SK-N-SH (cell line): Measurements from ENCODE around the gene DUSP3. TPM values are rescaled to one million over a fixed set of nuclear protein-coding genes. Genes with fewer than 3 reads are reported as not detected.

Experiments used
- CTCF ChIA-PET: fragments of 300-600, 350-600 bp; formaldehyde crosslinking; extraction: SDS; loops from one replicate; lab custom pipeline; 2021; lab: Yijun Ruan, JAX
- POLR2A ChIA-PET: fragments of 350-600 bp; sonication (Branson Sonifier 250); formaldehyde crosslinking; extraction: SDS; loops from one replicate; lab custom pipeline; 2020; ENCODE audit warnings: antibody characterized with exemption, inconsistent platforms; lab: Yijun Ruan, JAX
- DNase-seq: peaks from one replicate; pipeline ENCODE4 v3.0.0; 2012
- H2AFZ ChIP-seq: fragments of 200-600 bp; sonication (generic); 2 replicates; pipeline ENCODE4 v1.8.1; 2016; ENCODE audit warnings: antibody characterized with exemption, mild to moderate bottlenecking, low read depth
- H3F3A ChIP-seq: fragments of 200-600 bp; sonication (generic); replicated peaks from 2 replicates; pipeline ENCODE3; 2016; ENCODE audit warnings: antibody characterized with exemption, mild to moderate bottlenecking; ENCODE audit not compliant: insufficient read depth
- H3K27ac ChIP-seq, 2 experiments: fragments of 200-500 bp in 1 of 2; fragments of 200-600 bp in 1 of 2; sonication (Bioruptor generic) in 1 of 2; sonication (generic), shearing (Covaris generic) in 1 of 2; 2 replicates each; pipeline versions ENCODE4 v1.5.1 to v1.6.1; 2014 to 2016; ENCODE audit warnings: low read depth in 2 of 2, inconsistent platforms in 1 of 2, low read length in 1 of 2, mild to moderate bottlenecking in 1 of 2, mixed read lengths in 1 of 2
- H3K27me3 ChIP-seq: fragments of 200-600 bp; sonication (generic), shearing (Covaris generic); 2 replicates; pipeline ENCODE4 v1.6.1; 2016; ENCODE audit warnings: mixed run types; ENCODE audit not compliant: insufficient read depth
- H3K36me3 ChIP-seq, 2 experiments: fragments of 200-500 bp in 1 of 2; fragments of 200-600 bp in 1 of 2; sonication (Bioruptor generic) in 1 of 2; sonication (generic) in 1 of 2; replicated peaks in 1 of 2; 2 replicates each; pipeline versions ENCODE3 to v1.5.1; 2014 to 2016; ENCODE audit warnings: low read length in 1 of 2, mild to moderate bottlenecking in 1 of 2; ENCODE audit not compliant: insufficient read depth in 2 of 2, control insufficient read depth in 1 of 2
- H3K4me1 ChIP-seq, 2 experiments: fragments of 200-500 bp in 1 of 2; fragments of 200-600 bp in 1 of 2; sonication (Bioruptor generic) in 1 of 2; sonication (generic), shearing (Covaris generic) in 1 of 2; 2 replicates each; pipeline versions ENCODE4 v1.5.1 to v1.6.1; 2014 to 2016; ENCODE audit warnings: low read depth in 1 of 2, low read length in 1 of 2, mixed run types in 1 of 2; ENCODE audit not compliant: insufficient read depth in 2 of 2, control insufficient read depth in 1 of 2
- H3K4me2 ChIP-seq: fragments of 200-600 bp; sonication (generic), shearing (Covaris generic); 2 replicates; pipeline ENCODE4 v1.6.1; 2017; ENCODE audit warnings: mixed run types
- H3K4me3 ChIP-seq, 2 experiments: fragments of 200-500 bp in 1 of 2; fragments of 200-600 bp in 1 of 2; sonication (Bioruptor generic) in 1 of 2; sonication (generic), shearing (Covaris generic) in 1 of 2; 2 replicates each; pipeline versions ENCODE4 v1.5.1 to v1.8.1; 2014 to 2016; ENCODE audit warnings: low read depth in 2 of 2, inconsistent platforms in 1 of 2, low read length in 1 of 2, mild to moderate bottlenecking in 1 of 2, mixed read lengths in 1 of 2, moderate library complexity in 1 of 2
- H3K79me2 ChIP-seq: fragments of 200-600 bp; sonication (generic); 2 replicates; pipeline ENCODE4 v1.8.1; 2017; ENCODE audit warnings: mild to moderate bottlenecking; ENCODE audit not compliant: insufficient read depth
- H3K9ac ChIP-seq: fragments of 200-600 bp; sonication (generic); 2 replicates; pipeline ENCODE4 v1.6.1; 2017; ENCODE audit warnings: mixed run types
- H3K9me2 ChIP-seq: fragments of 200-600 bp; sonication (generic); 2 replicates; pipeline ENCODE4 v1.6.1; 2017; ENCODE audit warnings: mixed run types
- H3K9me3 ChIP-seq: fragments of 200-600 bp; sonication (generic); 2 replicates; pipeline ENCODE4 v1.6.1; 2017; ENCODE audit warnings: mixed run types, mild to moderate bottlenecking, moderate library complexity
- H4K20me1 ChIP-seq: fragments of 200-600 bp; sonication (generic); 2 replicates; pipeline ENCODE4 v1.6.1; 2017; ENCODE audit warnings: mild to moderate bottlenecking, mixed run types; ENCODE audit not compliant: insufficient read depth
- CHD2 ChIP-seq: fragments of 150-350 bp; IDR thresholded peaks from 2 replicates; pipeline ENCODE4 v1.6.1; 2018; ENCODE audit warnings: low read length; ENCODE audit not compliant: partially characterized antibody
- ELF1 ChIP-seq: IDR thresholded peaks from 2 replicates; pipeline ENCODE4 v1.4.0; 2012
- EP300 ChIP-seq, 2 experiments: IDR thresholded peaks; 2 replicates each; pipeline versions ENCODE4 v1.4.0 to v1.6.1; 2012; ENCODE audit warnings: borderline replicate concordance in 1 of 2, low read depth in 1 of 2, low read length in 1 of 2
- FOXJ3 ChIP-seq: sonication (generic); formaldehyde crosslinking; IDR thresholded peaks from 2 replicates; pipeline ENCODE4 v1.5.1; 2020; ENCODE audit warnings: mild to moderate bottlenecking, missing genetic modification reagents
- FOXM1 ChIP-seq: IDR thresholded peaks from 2 replicates; pipeline ENCODE4 v1.4.0; 2012; ENCODE audit warnings: low read depth, mild to moderate bottlenecking
- JUND ChIP-seq: IDR thresholded peaks from 2 replicates; pipeline ENCODE4 v1.4.0; 2012
- MEF2A ChIP-seq: IDR thresholded peaks from 2 replicates; pipeline ENCODE4 v1.4.0; 2012; ENCODE audit warnings: low read depth, borderline replicate concordance
- MXI1 ChIP-seq: IDR thresholded peaks from 2 replicates; pipeline ENCODE4 v1.6.1; 2012; ENCODE audit warnings: mild to moderate bottlenecking, low read depth, low read length, improper control_type of control experiment
- NFIC ChIP-seq: IDR thresholded peaks from 2 replicates; pipeline ENCODE4 v1.4.0; 2012; ENCODE audit warnings: borderline replicate concordance
- NRF1 ChIP-seq: IDR thresholded peaks from 2 replicates; pipeline ENCODE4 v1.6.1; 2012; ENCODE audit warnings: low read depth, mild to moderate bottlenecking, low read length
- POLR2AphosphoS5 ChIP-seq: IDR thresholded peaks from 2 replicates; pipeline ENCODE4 v1.6.1; 2012; ENCODE audit warnings: low read depth, low read length
- RAD21 ChIP-seq: IDR thresholded peaks from 2 replicates; pipeline ENCODE4 v1.6.1; 2012; ENCODE audit warnings: mild to moderate bottlenecking, low read length
- RCOR1 ChIP-seq: fragments of 150-350 bp; IDR thresholded peaks from 2 replicates; pipeline ENCODE4 v1.6.1; 2017; ENCODE audit warnings: antibody characterized with exemption, low read length
- SMC3 ChIP-seq: IDR thresholded peaks from 2 replicates; pipeline ENCODE4 v1.6.1; 2012; ENCODE audit warnings: low read depth, low read length, improper control_type of control experiment
- TCF12 ChIP-seq: IDR thresholded peaks from 2 replicates; pipeline ENCODE4 v1.4.0; 2012
- TEAD4 ChIP-seq: IDR thresholded peaks from 2 replicates; pipeline ENCODE4 v1.4.0; 2012; ENCODE audit warnings: mild to moderate bottlenecking, borderline replicate concordance; ENCODE audit not compliant: insufficient read depth
- WGBS: methylation state at CpG from one replicate; pipeline ENCODE4 v1.1.6; 2017; ENCODE audit warnings: low lambda C conversion rate; 5-methylcytosine and 5-hydroxymethylcytosine counted together
- polyA plus RNA-seq, 3 experiments: library from polyadenylated mRNA; depleted of rRNA; stranded (reverse); fragments of >200 nt; gene quantifications; 2 replicates each; pipeline ENCODE4 v1.2.3, GENCODE V29; 2012
- TF ChIP-seq, protein P1 (sequence below): IDR thresholded peaks from 2 replicates; pipeline ENCODE4 v1.4.0; 2012; ENCODE audit warnings: low read depth, borderline replicate concordance
- TF ChIP-seq, protein P2 (sequence below): IDR thresholded peaks from 2 replicates; pipeline ENCODE4 v1.6.1; 2012; ENCODE audit warnings: mild to moderate bottlenecking, low read depth, low read length, moderate library complexity
- TF ChIP-seq, protein P3 (sequence below): IDR thresholded peaks from 2 replicates; pipeline ENCODE4; 2012
- TF ChIP-seq, protein P4 (sequence below): fragments of 150-350 bp; IDR thresholded peaks from 2 replicates; pipeline ENCODE4 v1.6.1; 2017; ENCODE audit warnings: antibody characterized with exemption, low read length, low read depth, borderline replicate concordance
- TF ChIP-seq, protein P5 (sequence below): fragments of 150-350 bp; IDR thresholded peaks from 2 replicates; pipeline ENCODE4 v1.6.1; 2016; ENCODE audit warnings: mild to moderate bottlenecking, low read depth, low read length

DUSP3 gene
- polyA plus RNA-seq, 1 of the 3 experiments (the other 2 are of a cell fraction): 31.5 TPM

DNA sequence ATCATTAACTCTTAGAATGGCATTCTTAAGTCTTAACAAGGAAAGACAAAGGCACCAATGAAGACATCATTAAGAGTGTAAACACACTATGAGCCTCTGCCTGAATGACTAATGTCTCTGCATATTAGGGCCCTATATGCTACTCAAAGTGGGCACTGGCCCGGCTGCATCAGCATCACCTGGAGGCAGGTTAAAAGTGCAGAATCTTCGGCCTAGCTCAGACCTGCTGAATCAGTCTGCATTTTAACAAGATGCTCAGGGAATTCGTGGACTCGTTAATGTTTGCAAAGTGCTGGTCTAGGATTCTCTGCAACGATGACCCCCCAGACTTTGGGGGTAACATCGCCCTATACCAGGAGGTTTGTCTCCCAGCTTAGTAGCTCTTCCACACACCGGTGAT lies 47.4 kb upstream of the DUSP3 start:
- Histone ChIP-seq H3K4me2 (no peak overlapping the region), H3K27me3 (no peaks in the 10 kb centered on the region), H3K4me3 (no peak overlapping the region), H3K27ac (no peak overlapping the region), H3K9me3 (no peaks in the 10 kb centered on the region), H3K4me1 (peaks cover 0 to 5% of the 10 kb centered on the region in 2 experiments; a peak in 1 of 4 replicates), H3K36me3 (peaks cover 23 to 37% of the 10 kb centered on the region in 2 experiments), H3K9ac (no peak overlapping the region), H3K79me2 (no peaks in the 10 kb centered on the region; the same call in 1 of the 2 replicates), H3K9me2 (no peaks in the 10 kb centered on the region), H2AFZ (no peak overlapping the region), H3F3A (no peaks in the 10 kb centered on the region), H4K20me1 (no peaks in the 10 kb centered on the region)
- 97% methylated on average over 7 of the region's 7 CpGs for WGBS
- CTCF ChIA-PET: interaction anchor here (1.2 to 1.6 kb wide), 3 partner anchors 9 to 52 kb away, joined by 3 to 5 read pairs (median 3); partner anchors contain the start of gene CFAP97D1
- DNase-seq: no peak
- POLR2A ChIA-PET: interaction anchor here (0.8 kb wide), 1 partner anchor 11 kb away, joined by 4 read pairs; no protein-coding TSS in a partner anchor
- TF ChIP-seq TCF12 (no peak), RCOR1 (no peak), TEAD4 (no peak), RAD21 (no peak), SMC3 (no peak)

DNA sequence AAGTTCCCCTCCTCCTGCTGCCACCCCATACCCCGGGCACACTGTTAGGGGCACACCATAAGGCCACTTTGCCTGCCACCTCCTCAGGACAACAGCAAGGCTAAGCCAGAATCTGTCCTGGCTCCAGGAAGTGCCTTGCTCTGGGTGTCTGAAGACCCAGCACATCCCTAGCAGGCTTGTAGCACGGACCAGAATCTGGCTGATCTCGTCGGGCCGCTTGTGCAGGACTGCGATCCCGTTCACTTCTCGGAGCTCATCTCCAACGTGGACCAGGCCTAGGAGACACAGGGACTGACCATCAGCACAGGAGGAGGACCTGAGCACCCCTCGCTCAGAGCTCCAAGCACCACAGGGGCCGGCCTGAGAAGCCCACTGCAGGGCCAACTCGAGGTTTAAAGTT lies 46.8 kb upstream of the DUSP3 start:
- Histone ChIP-seq H3K9ac (no peak overlapping the region), H4K20me1 (no peaks in the 10 kb centered on the region), H3K4me2 (no peak overlapping the region), H3K9me3 (no peaks in the 10 kb centered on the region), H3K79me2 (no peaks in the 10 kb centered on the region), H3K36me3 (peaks cover 19 to 33% of the 10 kb centered on the region in 2 experiments), H3K9me2 (no peaks in the 10 kb centered on the region), H3K27me3 (no peaks in the 10 kb centered on the region), H2AFZ (no peak overlapping the region), H3K4me1 (peaks cover 0 to 5% of the 10 kb centered on the region in 2 experiments; a peak in 1 of 4 replicates), H3K27ac (no peak overlapping the region), H3F3A (no peaks in the 10 kb centered on the region), H3K4me3 (no peak overlapping the region)
- POLR2A ChIA-PET: no interaction called here
- no peak for DNase-seq
- CTCF ChIA-PET: interaction anchor here (1.5 to 1.6 kb wide), 2 partner anchors 8 to 53 kb away, joined by 3 to 5 read pairs; no protein-coding TSS in a partner anchor
- WGBS: 97% methylated on average over 8 of the region's 12 CpGs
- TF ChIP-seq, protein P1, sequence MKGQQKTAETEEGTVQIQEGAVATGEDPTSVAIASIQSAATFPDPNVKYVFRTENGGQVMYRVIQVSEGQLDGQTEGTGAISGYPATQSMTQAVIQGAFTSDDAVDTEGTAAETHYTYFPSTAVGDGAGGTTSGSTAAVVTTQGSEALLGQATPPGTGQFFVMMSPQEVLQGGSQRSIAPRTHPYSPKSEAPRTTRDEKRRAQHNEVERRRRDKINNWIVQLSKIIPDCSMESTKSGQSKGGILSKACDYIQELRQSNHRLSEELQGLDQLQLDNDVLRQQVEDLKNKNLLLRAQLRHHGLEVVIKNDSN: no peak
- no peak for TF ChIP-seq CHD2
- TF ChIP-seq EP300 (IDR thresholded peaks at IDR 0.05; ENCODE audit: borderline replicate concordance in 1 of 2, low read depth in 1 of 2, low read length in 1 of 2): no peak
- TF ChIP-seq ELF1: no peak
- TF ChIP-seq, protein P2, sequence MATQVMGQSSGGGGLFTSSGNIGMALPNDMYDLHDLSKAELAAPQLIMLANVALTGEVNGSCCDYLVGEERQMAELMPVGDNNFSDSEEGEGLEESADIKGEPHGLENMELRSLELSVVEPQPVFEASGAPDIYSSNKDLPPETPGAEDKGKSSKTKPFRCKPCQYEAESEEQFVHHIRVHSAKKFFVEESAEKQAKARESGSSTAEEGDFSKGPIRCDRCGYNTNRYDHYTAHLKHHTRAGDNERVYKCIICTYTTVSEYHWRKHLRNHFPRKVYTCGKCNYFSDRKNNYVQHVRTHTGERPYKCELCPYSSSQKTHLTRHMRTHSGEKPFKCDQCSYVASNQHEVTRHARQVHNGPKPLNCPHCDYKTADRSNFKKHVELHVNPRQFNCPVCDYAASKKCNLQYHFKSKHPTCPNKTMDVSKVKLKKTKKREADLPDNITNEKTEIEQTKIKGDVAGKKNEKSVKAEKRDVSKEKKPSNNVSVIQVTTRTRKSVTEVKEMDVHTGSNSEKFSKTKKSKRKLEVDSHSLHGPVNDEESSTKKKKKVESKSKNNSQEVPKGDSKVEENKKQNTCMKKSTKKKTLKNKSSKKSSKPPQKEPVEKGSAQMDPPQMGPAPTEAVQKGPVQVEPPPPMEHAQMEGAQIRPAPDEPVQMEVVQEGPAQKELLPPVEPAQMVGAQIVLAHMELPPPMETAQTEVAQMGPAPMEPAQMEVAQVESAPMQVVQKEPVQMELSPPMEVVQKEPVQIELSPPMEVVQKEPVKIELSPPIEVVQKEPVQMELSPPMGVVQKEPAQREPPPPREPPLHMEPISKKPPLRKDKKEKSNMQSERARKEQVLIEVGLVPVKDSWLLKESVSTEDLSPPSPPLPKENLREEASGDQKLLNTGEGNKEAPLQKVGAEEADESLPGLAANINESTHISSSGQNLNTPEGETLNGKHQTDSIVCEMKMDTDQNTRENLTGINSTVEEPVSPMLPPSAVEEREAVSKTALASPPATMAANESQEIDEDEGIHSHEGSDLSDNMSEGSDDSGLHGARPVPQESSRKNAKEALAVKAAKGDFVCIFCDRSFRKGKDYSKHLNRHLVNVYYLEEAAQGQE: no peak
- TF ChIP-seq MXI1: no peak
- no peak for TF ChIP-seq FOXM1
- TF ChIP-seq TEAD4: no peak
- no peak for TF ChIP-seq MEF2A
- TF ChIP-seq NFIC: no peak
- TF ChIP-seq, protein P3, sequence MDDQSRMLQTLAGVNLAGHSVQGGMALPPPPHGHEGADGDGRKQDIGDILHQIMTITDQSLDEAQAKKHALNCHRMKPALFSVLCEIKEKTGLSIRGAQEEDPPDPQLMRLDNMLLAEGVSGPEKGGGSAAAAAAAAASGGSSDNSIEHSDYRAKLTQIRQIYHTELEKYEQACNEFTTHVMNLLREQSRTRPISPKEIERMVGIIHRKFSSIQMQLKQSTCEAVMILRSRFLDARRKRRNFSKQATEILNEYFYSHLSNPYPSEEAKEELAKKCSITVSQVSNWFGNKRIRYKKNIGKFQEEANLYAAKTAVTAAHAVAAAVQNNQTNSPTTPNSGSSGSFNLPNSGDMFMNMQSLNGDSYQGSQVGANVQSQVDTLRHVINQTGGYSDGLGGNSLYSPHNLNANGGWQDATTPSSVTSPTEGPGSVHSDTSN: no peak
- TF ChIP-seq, protein P4, sequence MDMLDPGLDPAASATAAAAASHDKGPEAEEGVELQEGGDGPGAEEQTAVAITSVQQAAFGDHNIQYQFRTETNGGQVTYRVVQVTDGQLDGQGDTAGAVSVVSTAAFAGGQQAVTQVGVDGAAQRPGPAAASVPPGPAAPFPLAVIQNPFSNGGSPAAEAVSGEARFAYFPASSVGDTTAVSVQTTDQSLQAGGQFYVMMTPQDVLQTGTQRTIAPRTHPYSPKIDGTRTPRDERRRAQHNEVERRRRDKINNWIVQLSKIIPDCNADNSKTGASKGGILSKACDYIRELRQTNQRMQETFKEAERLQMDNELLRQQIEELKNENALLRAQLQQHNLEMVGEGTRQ: no peak
- TF ChIP-seq POLR2AphosphoS5: no peak
- TF ChIP-seq FOXJ3: no peak
- TF ChIP-seq, protein P5, sequence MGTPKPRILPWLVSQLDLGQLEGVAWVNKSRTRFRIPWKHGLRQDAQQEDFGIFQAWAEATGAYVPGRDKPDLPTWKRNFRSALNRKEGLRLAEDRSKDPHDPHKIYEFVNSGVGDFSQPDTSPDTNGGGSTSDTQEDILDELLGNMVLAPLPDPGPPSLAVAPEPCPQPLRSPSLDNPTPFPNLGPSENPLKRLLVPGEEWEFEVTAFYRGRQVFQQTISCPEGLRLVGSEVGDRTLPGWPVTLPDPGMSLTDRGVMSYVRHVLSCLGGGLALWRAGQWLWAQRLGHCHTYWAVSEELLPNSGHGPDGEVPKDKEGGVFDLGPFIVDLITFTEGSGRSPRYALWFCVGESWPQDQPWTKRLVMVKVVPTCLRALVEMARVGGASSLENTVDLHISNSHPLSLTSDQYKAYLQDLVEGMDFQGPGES: no peak
- no peak for TF ChIP-seq RAD21
- TF ChIP-seq JUND: no peak
- no peak for TF ChIP-seq NRF1
- no peak for TF ChIP-seq SMC3
